Measurements from ENCODE around the gene CHST3. TPM values are rescaled to one million over a fixed set of nuclear protein-coding genes. Genes with fewer than 3 reads are reported as not detected.
"Not testable (repeated sequence)": the region's sequence is repeated elsewhere in the genome, so short reads cannot be mapped to it uniquely, and the experiment has no call there.

Gene CHST3, protein sequence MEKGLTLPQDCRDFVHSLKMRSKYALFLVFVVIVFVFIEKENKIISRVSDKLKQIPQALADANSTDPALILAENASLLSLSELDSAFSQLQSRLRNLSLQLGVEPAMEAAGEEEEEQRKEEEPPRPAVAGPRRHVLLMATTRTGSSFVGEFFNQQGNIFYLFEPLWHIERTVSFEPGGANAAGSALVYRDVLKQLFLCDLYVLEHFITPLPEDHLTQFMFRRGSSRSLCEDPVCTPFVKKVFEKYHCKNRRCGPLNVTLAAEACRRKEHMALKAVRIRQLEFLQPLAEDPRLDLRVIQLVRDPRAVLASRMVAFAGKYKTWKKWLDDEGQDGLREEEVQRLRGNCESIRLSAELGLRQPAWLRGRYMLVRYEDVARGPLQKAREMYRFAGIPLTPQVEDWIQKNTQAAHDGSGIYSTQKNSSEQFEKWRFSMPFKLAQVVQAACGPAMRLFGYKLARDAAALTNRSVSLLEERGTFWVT
- total RNA-seq (ENCODE audit: unreplicated experiment), result 0.83 TPM
- long read RNA-seq, result 0 reads

DNA sequence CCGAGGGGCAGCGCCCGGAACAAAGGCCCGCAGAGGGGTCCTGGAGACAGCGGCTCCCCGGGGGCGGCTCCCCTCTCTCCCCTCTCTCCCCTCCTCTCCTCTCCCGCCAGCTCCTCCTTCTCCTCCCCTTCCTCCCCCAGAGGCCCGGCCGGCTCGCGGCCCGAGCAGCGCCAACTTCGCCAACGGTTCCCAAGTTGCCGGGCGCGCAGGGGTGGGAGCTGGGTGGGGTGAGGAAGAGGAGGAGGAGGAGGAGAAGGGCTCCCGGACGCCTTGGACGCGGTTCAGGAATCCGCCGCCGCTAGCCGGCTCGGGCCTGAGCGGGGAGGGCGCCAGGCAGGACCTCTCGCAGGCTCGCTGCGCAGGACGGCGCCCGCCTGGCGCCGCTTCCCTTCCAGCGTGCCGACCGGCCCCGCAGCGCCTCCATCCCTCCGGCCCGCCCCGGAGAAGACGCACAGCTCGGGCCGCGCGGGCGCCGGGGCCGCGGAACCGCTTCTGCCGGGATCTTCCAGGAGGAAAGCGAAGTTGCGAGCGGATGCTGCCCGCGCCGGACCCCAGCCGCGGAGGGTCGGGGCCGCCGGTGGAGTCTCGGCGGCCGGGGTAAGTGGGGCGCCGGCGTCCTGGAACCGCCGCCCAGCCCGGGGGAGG lies at the start of gene CHST3:
CHST3 (plus strand) TSS at position 298 of the 645 bp plus-strand sequence. CDS start 41,448 bp downstream, outside the sequence.
- Mint-ChIP-seq H3K27ac (ENCODE audit: unreplicated experiment) (peak within 1 kb of the TSS; percentile 33), H3K36me3 (ENCODE audit: unreplicated experiment) (peaks cover 4% of the 10 kb centered on the region), H3K9me3 (ENCODE audit: unreplicated experiment) (peaks cover 4% of the 10 kb centered on the region), H3K4me3 (ENCODE audit: unreplicated experiment) (peak within 1 kb of the TSS; percentile 86), H3K4me1 (ENCODE audit: low read depth, unreplicated experiment) (peaks cover 4% of the 10 kb centered on the region), H3K27me3 (ENCODE audit: unreplicated experiment) (peaks cover 28% of the 10 kb centered on the region)
- peak; percentile 65 for DNase-seq
- TF ChIP-seq, protein P1, sequence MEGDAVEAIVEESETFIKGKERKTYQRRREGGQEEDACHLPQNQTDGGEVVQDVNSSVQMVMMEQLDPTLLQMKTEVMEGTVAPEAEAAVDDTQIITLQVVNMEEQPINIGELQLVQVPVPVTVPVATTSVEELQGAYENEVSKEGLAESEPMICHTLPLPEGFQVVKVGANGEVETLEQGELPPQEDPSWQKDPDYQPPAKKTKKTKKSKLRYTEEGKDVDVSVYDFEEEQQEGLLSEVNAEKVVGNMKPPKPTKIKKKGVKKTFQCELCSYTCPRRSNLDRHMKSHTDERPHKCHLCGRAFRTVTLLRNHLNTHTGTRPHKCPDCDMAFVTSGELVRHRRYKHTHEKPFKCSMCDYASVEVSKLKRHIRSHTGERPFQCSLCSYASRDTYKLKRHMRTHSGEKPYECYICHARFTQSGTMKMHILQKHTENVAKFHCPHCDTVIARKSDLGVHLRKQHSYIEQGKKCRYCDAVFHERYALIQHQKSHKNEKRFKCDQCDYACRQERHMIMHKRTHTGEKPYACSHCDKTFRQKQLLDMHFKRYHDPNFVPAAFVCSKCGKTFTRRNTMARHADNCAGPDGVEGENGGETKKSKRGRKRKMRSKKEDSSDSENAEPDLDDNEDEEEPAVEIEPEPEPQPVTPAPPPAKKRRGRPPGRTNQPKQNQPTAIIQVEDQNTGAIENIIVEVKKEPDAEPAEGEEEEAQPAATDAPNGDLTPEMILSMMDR (IDR thresholded peaks at IDR 0.05; ENCODE audit: partially characterized antibody, unreplicated experiment), result no peak

DNA sequence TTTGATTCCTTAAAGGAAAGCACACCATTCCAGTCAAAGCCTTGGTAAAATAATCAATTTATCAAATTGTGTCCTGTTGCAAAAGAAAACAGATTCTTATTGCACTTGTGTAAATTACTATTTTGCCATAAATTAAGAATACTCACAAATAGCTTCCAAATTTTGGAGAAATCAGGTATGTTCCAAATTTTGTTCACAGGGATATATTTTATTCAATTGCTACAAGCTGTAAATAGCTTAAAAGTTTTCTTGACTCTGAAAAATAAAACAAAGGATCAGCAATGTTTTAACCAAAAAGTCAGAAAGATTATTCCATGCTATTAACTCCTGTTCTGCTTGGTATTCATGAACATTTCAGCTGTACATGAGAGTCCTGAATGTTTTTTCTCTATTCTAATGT lies 47.4 kb upstream of the CHST3 start:
- H3K4me1 Mint-ChIP-seq (ENCODE audit: low read depth, unreplicated experiment), result peaks cover 9% of the 10 kb centered on the region
- peaks cover 6% of the 10 kb centered on the region for H3K9me3 Mint-ChIP-seq (ENCODE audit: unreplicated experiment)
- no peaks in the 10 kb centered on the region for H3K36me3 Mint-ChIP-seq (ENCODE audit: unreplicated experiment)
- no peak overlapping the region for H3K27ac Mint-ChIP-seq (ENCODE audit: unreplicated experiment)
- DNase-seq, result no peak
- no peak overlapping the region for H3K4me3 Mint-ChIP-seq (ENCODE audit: unreplicated experiment)
- peaks cover 3% of the 10 kb centered on the region for H3K27me3 Mint-ChIP-seq (ENCODE audit: unreplicated experiment)
- TF ChIP-seq, protein P1 (IDR thresholded peaks at IDR 0.05; ENCODE audit: partially characterized antibody, unreplicated experiment), result no peak

DNA sequence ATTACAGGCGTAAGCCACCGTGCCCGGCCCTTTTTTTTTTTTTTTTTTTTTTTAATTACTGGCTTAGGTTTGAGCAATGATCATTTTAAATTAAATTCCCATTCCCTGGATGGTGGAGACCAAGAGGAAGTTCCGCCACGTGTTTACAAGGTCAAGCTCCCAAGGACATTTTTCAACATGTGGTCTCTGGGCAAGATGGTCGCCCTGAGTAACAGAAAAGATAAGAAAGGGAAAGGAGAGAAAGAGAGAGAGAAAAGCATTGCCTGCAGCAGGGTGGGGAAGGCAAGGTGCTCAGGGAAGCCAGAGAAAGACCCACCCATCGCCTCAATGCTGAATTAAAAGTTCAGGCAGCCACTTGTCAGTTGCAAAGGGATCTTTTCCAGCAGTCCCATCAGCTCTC lies 45.2 kb upstream of the CHST3 start:
- peaks cover 2% of the 10 kb centered on the region for H3K27me3 Mint-ChIP-seq (ENCODE audit: unreplicated experiment)
- H3K4me1 Mint-ChIP-seq (ENCODE audit: low read depth, unreplicated experiment), result peaks cover 12% of the 10 kb centered on the region
- H3K36me3 Mint-ChIP-seq (ENCODE audit: unreplicated experiment), result no peaks in the 10 kb centered on the region
- DNase-seq, result no peak
- no peak overlapping the region for H3K4me3 Mint-ChIP-seq (ENCODE audit: unreplicated experiment)
- TF ChIP-seq, protein P1 (IDR thresholded peaks at IDR 0.05; ENCODE audit: partially characterized antibody, unreplicated experiment), result no peak
- no peak overlapping the region for H3K27ac Mint-ChIP-seq (ENCODE audit: unreplicated experiment)
- peaks cover 7% of the 10 kb centered on the region for H3K9me3 Mint-ChIP-seq (ENCODE audit: unreplicated experiment)

DNA sequence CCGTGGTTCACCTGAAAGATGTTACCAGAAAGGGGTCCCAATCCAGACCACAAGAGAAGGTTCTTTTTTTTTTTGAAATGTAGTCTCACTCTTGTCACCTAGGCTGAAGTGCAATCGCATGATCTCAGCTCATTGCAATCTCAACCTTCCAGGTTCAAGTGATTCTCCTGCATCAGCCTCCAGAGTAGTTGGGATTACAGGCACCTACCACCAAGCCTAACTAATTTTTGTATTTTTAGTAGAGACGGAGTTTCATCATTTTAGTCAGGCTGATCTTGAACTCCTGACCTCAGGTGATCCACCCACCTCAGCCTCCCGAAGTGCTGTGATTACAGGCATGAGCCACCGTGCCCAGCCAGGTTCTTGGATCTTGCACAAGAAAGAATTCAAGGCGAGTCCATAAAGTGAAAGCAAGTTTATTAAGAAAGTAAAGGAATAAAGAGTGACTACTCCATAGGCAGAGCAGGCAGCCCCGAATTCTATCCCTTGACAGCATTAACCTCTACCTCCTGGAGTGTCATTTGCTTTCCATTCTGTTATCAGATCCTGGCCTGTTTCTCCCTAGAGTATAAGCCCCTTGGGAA lies 44.1 kb upstream of the CHST3 start:
- not testable (repeated sequence) for H3K27me3 Mint-ChIP-seq (ENCODE audit: unreplicated experiment); H3K4me3 Mint-ChIP-seq (ENCODE audit: unreplicated experiment)

DNA sequence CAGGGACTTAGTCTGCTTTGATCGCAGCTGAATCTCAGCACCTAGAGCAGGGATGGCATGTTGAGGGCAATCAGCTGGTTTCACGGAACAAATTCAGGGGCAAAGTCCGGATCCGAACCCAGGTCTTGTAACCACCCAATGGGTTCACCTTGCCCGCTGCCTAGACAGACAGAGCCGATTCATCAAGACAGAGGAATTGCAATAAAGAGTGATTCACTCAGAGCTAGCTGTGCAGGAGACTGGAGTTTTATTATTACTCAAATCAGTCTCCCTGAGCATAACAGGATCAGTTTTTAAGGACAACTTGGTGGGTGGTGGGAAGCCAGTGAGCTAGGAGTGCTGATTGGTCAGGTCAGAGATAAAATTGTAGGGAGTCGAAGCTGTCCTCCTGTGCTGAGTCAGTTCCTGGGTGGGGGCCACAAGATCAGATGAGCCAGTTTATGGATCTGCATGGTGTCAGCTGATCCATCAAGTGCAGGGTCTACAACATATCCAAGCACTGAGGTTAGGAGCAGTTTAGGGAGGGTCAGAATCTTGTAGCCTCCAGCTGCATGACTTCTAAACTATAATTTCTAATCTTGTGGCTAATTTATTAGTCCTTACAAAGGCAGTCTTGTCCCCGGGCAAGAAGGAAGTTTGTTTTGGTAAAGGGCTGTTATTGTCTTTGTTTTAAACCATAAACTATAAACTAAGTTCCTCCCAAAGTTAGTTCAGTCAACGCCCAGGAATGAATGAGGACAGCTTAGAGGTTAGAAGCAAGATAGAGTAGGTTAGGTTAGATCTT lies 43.5 kb upstream of the CHST3 start:
- Mint-ChIP-seq H3K36me3 (ENCODE audit: unreplicated experiment) (no peaks in the 10 kb centered on the region), H3K4me3 (ENCODE audit: unreplicated experiment) (no peak overlapping the region), H3K27ac (ENCODE audit: unreplicated experiment) (no peak overlapping the region)

More for the DNA sequence above, 44.1 kb upstream of the CHST3 start:
- H3K4me1 Mint-ChIP-seq (ENCODE audit: low read depth, unreplicated experiment), result peaks cover 12% of the 10 kb centered on the region
- H3K36me3 Mint-ChIP-seq (ENCODE audit: unreplicated experiment); DNase-seq; H3K27ac Mint-ChIP-seq (ENCODE audit: unreplicated experiment); H3K9me3 Mint-ChIP-seq (ENCODE audit: unreplicated experiment): not testable (repeated sequence)

More for the DNA sequence above, 43.5 kb upstream of the CHST3 start:
- H3K27me3 Mint-ChIP-seq (ENCODE audit: unreplicated experiment), result peaks cover 8% of the 10 kb centered on the region
- DNase-seq, result no peak
- H3K4me1 Mint-ChIP-seq (ENCODE audit: low read depth, unreplicated experiment), result peaks cover 12% of the 10 kb centered on the region
- peaks cover 7% of the 10 kb centered on the region for H3K9me3 Mint-ChIP-seq (ENCODE audit: unreplicated experiment)
- TF ChIP-seq, protein P1 (IDR thresholded peaks at IDR 0.05; ENCODE audit: partially characterized antibody, unreplicated experiment), result no peak

Data from glutamatergic neuron (in vitro differentiated cells).